Endothelial cell of umbilical vein (primary cell): ENCODE data around the gene CD248. TPM values are rescaled to one million over a fixed set of nuclear protein-coding genes. Genes with fewer than 3 reads are reported as not detected.

Experiments used
- BruUV-seq: library from RNA; stranded (reverse); fragments of 400-500 nt; replicated peaks from 2 replicates; lab custom pipeline; 2021; lab: Mats Ljungman, UMichigan
- CTCF ChIA-PET: fragments of 300-600, 350-600 bp; sonication (Branson Sonifier 250); formaldehyde crosslinking; loops from one replicate; lab custom pipeline; 2021; ENCODE audit warnings: antibody characterized with exemption, inconsistent platforms; lab: Charles Lee
- POLR2A ChIA-PET: fragments of 300-600, 350-600 bp; sonication (Branson Sonifier 250); formaldehyde crosslinking; loops from one replicate; lab custom pipeline; 2021; ENCODE audit warnings: antibody characterized with exemption, inconsistent platforms; lab: Charles Lee
- DNase-seq: peaks from one replicate; pipeline ENCODE4 v3.0.0-alpha.2; 2011; ENCODE audit warnings: low read depth, low spot score
- FAIRE-seq: peaks from 2 replicates; lab custom pipeline; 2011; peaks lifted over from hg19 to GRCh38; lab: Jason Lieb, UNC
- H2AFZ ChIP-seq: 2 replicates; pipeline ENCODE4 v1.6.0; 2012; ENCODE audit warnings: low read depth, low read length, control low read depth, inconsistent platforms
- H3K27ac ChIP-seq: 2 replicates; pipeline ENCODE4 v1.5.1; 2011; ENCODE audit warnings: low read depth, mild to moderate bottlenecking, control low read depth, low read length, moderate library complexity; ENCODE audit not compliant: insufficient read depth
- H3K27me3 ChIP-seq, 2 experiments: 2 replicates each; pipeline versions ENCODE4 v1.6.0 to v1.6.1; 2011; ENCODE audit warnings: low read length in 2 of 2, mixed read lengths in 1 of 2; ENCODE audit not compliant: control insufficient read depth in 2 of 2, insufficient read depth in 2 of 2
- H3K36me3 ChIP-seq, 2 experiments: 2 replicates in 1 of 2; 3 replicates in 1 of 2; pipeline ENCODE4 v1.5.1; 2011; ENCODE audit warnings: low read length in 2 of 2, mild to moderate bottlenecking in 1 of 2, moderate library complexity in 1 of 2; ENCODE audit not compliant: control insufficient read depth in 2 of 2, insufficient read depth in 2 of 2; ENCODE audit errors: extremely low read depth in 1 of 2
- H3K4me1 ChIP-seq: 3 replicates; pipeline ENCODE4 v1.5.1; 2011; ENCODE audit warnings: mild to moderate bottlenecking, low read length; ENCODE audit not compliant: control insufficient read depth, insufficient read depth; ENCODE audit errors: extremely low read depth
- H3K4me2 ChIP-seq: 2 replicates; pipeline ENCODE4 v1.6.1; 2011; ENCODE audit warnings: low read length, control low read depth, mixed read lengths; ENCODE audit not compliant: insufficient read depth
- H3K4me3 ChIP-seq, 3 experiments: fragments of 200-600 bp in 1 of 3; sonication (generic), shearing (Covaris generic) in 1 of 3; replicated peaks in 1 of 3; 2 replicates each; pipeline ENCODE4 v1.5.1; 2011 to 2016; ENCODE audit warnings: control low read depth in 3 of 3, low read length in 3 of 3, mild to moderate bottlenecking in 2 of 3, inconsistent platforms in 1 of 3, low read depth in 1 of 3, moderate library complexity in 1 of 3; ENCODE audit not compliant: insufficient read depth in 1 of 3
- H3K79me2 ChIP-seq: 2 replicates; pipeline ENCODE4 v1.6.0; 2012; ENCODE audit warnings: low read length, inconsistent platforms; ENCODE audit not compliant: control insufficient read depth, insufficient read depth
- H3K9ac ChIP-seq: replicated peaks from 2 replicates; pipeline ENCODE3; 2011; ENCODE audit warnings: low read length, control low read depth; ENCODE audit not compliant: insufficient read depth; ENCODE audit errors: extremely low read depth
- H3K9me1 ChIP-seq: replicated peaks from 3 replicates; pipeline ENCODE4 v1.6.0; 2011; ENCODE audit warnings: mild to moderate bottlenecking, low read length; ENCODE audit not compliant: control insufficient read depth, insufficient read depth; ENCODE audit errors: extremely low read depth
- H3K9me3 ChIP-seq: replicated peaks from 2 replicates; pipeline ENCODE4 v1.5.1; 2012; ENCODE audit warnings: low read length, inconsistent platforms; ENCODE audit not compliant: control insufficient read depth, insufficient read depth
- H4K20me1 ChIP-seq: replicated peaks from 2 replicates; pipeline ENCODE3; 2011; ENCODE audit warnings: mild to moderate bottlenecking, low read length; ENCODE audit not compliant: control insufficient read depth, insufficient read depth; ENCODE audit errors: extremely low read depth
- CTCF ChIP-seq, 2 donors: IDR thresholded peaks; 1 replicate in 1 of 2; 2 replicates in 1 of 2; pipeline ENCODE4 v1.5.1; 2011; ENCODE audit warnings: low read length in 2 of 2, mild to moderate bottlenecking in 2 of 2, moderate library complexity in 2 of 2, control low read depth in 1 of 2, inconsistent platforms in 1 of 2, low read depth in 1 of 2; ENCODE audit not compliant: insufficient read depth in 1 of 2; ENCODE audit errors: extremely low read depth in 1 of 2
- EZH2 ChIP-seq: IDR thresholded peaks from 2 replicates; pipeline ENCODE4 v1.6.1; 2012; ENCODE audit warnings: borderline replicate concordance, low read depth, mild to moderate bottlenecking, moderate library complexity, low read length, inconsistent platforms; ENCODE audit not compliant: severe bottlenecking
- FOS ChIP-seq: IDR thresholded peaks from 2 replicates; pipeline ENCODE4 v1.6.1; 2011; ENCODE audit warnings: mild to moderate bottlenecking, low read length, moderate library complexity, borderline replicate concordance; ENCODE audit not compliant: insufficient read depth
- GATA2 ChIP-seq: IDR thresholded peaks from 2 replicates; pipeline ENCODE4 v1.7.0; 2011; ENCODE audit warnings: low read depth, mild to moderate bottlenecking, moderate library complexity, mixed read lengths, low read length; ENCODE audit not compliant: insufficient read length, insufficient read depth
- JUN ChIP-seq: IDR thresholded peaks from 2 replicates; pipeline ENCODE4 v1.6.1; 2011; ENCODE audit warnings: borderline replicate concordance, low read depth; ENCODE audit not compliant: insufficient read length, insufficient read depth
- MAX ChIP-seq: IDR thresholded peaks from 2 replicates; pipeline ENCODE4 v1.6.1; 2011; ENCODE audit not compliant: insufficient read depth, insufficient read length
- MYC ChIP-seq: IDR thresholded peaks from one replicate; pipeline ENCODE4 v1.6.1; 2011; ENCODE audit warnings: mild to moderate bottlenecking, low read depth, low read length
- POLR2A ChIP-seq: IDR thresholded peaks from 2 replicates; pipeline ENCODE4 v1.6.1; 2012; ENCODE audit warnings: low read depth, mild to moderate bottlenecking, control low read depth, low read length
- POLR2AphosphoS5 ChIP-seq: IDR thresholded peaks from 2 replicates; pipeline ENCODE4 v1.6.1; 2012; ENCODE audit warnings: low read depth, mild to moderate bottlenecking, control low read depth, low read length, moderate library complexity; ENCODE audit not compliant: insufficient read depth
- dilution Hi-C: fragments of 300-500 bp; cut with MboI; formaldehyde crosslinking; loops from one replicate; pipeline ENCODE4 v1.15.0; 2019; ENCODE audit warnings: low sequenced_read_pairs; ENCODE audit not compliant: extremely low pct_ligation_motif_present
- intact Hi-C: fragments of 100-400 bp; cut with micrococcal nuclease; formaldehyde crosslinking; loops from one replicate; pipeline ENCODE4 v1.10.0; 2022
- polyA plus RNA-seq, 4 experiments: library from polyadenylated mRNA; depleted of rRNA in 3 of 4; stranded (reverse) in 3 of 4; unstranded in 1 of 4; fragments of >200 nt; gene quantifications; 2 replicates each; pipeline versions ENCODE4 v1.2.1 to v1.2.3, GENCODE V29; 2011 to 2012; ENCODE audit warnings: missing spikeins in 1 of 4
- total RNA-seq: library from RNA; stranded (reverse); gene quantifications from 2 replicates; pipeline ENCODE4 v1.2.3, GENCODE V29; 2021

CD248 gene
- total and polyA plus RNA-seq, 2 donors (not counting 3 experiments of a cell fraction or from before 2014, with no cell fraction given) = 0.10 TPM; not detected in 1

- Histone ChIP-seq H3K9me1 (no peaks in the 10 kb centered on the region), H2AFZ (peak overlapping the region; percentile 51), H3K4me3 (peak overlapping the region; percentile 6 to 87 (median 45)), H3K4me1 (peaks cover 14% of the 10 kb centered on the region), H3K36me3 (peaks cover 0 to 3% of the 10 kb centered on the region in 2 experiments), H3K27ac (no peak overlapping the region), H3K9me3 (no peaks in the 10 kb centered on the region), H3K27me3 (no peaks in the 10 kb centered on the region), H4K20me1 (no peaks in the 10 kb centered on the region), H3K4me2 (peak overlapping the region; percentile 12), H3K9ac (peak overlapping the region; percentile 7), H3K79me2 (peaks cover 19% of the 10 kb centered on the region)
- dilution Hi-C loops = no loop called here
- TF ChIP-seq FOS = no peak
- no peak for TF ChIP-seq MAX
- no peak for TF ChIP-seq GATA2
- TF ChIP-seq MYC = no peak
- TF ChIP-seq JUN = no peak
- no peak for TF ChIP-seq EZH2
- no peak for TF ChIP-seq POLR2A
- TF ChIP-seq CTCF (IDR thresholded peaks at IDR 0.05; ENCODE audit: extremely low read depth in 1 of 2, insufficient read depth in 1 of 2, low read depth in 1 of 2, low read length in 2 of 2) = no peak
- TF ChIP-seq POLR2AphosphoS5 = no peak
- no peak for FAIRE-seq
- intact Hi-C loops = no loop called here
- ChIA-PET CTCF (interaction anchor here (0.6 to 1.4 kb wide), 5 partner anchors 12 to 40 kb away, joined by 3 to 4 read pairs (median 3); no protein-coding TSS in a partner anchor), POLR2A (no interaction called here)
- no TSS peak for BruUV-seq
- no peak for DNase-seq
Measured at GRCh38 chr11:66346476-66347424, 29.9 kb upstream of the CD248 start.
